IPS-15b (cell line): Measurements from ENCODE around the gene ZNF26.
"Not testable (repeated sequence)": the region's sequence is repeated elsewhere in the genome, so short reads cannot be mapped to it uniquely, and the experiment has no call there.

Source experiments
- H3K27me3 ChIP-seq: one replicate; pipeline ENCODE4 v1.6.1; 2013; ENCODE audit warnings: low read length; ENCODE audit not compliant: control insufficient read depth, insufficient read depth
- H3K36me3 ChIP-seq: one replicate; pipeline ENCODE4 v1.6.1; 2013; ENCODE audit warnings: low read length; ENCODE audit not compliant: control insufficient read depth, insufficient read depth
- H3K4me1 ChIP-seq: one replicate; pipeline ENCODE4 v1.6.1; 2013; ENCODE audit warnings: mild to moderate bottlenecking, low read length; ENCODE audit not compliant: control insufficient read depth, insufficient read depth
- H3K4me3 ChIP-seq: one replicate; pipeline ENCODE4 v1.5.1; 2013; ENCODE audit warnings: low read depth, low read length
- H3K9ac ChIP-seq: one replicate; pipeline ENCODE4 v1.6.1; 2013; ENCODE audit warnings: low read depth, mild to moderate bottlenecking, low read length
- H3K9me3 ChIP-seq: one replicate; pipeline ENCODE4 v1.6.1; 2013; ENCODE audit warnings: mild to moderate bottlenecking, low read length; ENCODE audit not compliant: control insufficient read depth, insufficient read depth

Gene ZNF26

GRCh38 chr12:132986001-132986884, at the start of gene ZNF26:
Gene ZNF26 (plus strand): TSS chr12:132986367. CDS start chr12:132986841, 474 bp downstream.
- Histone ChIP-seq H3K27me3 (no peaks in the 10 kb centered on the region), H3K9me3 (no peaks in the 10 kb centered on the region), H3K36me3 (no peaks in the 10 kb centered on the region), H3K9ac (peak within 1 kb of the TSS; percentile 92), H3K4me3 (peak within 1 kb of the TSS; percentile 99), H3K4me1 (no peaks in the 10 kb centered on the region)

GRCh38 chr12:132936921-132937320, 49.2 kb upstream of the ZNF26 start:
- H3K36me3 ChIP-seq, H3K9ac ChIP-seq, H3K4me3 ChIP-seq, H3K27me3 ChIP-seq, H3K4me1 ChIP-seq: not testable (repeated sequence)
- peaks cover 13% of the 10 kb centered on the region for H3K9me3 ChIP-seq

- Histone ChIP-seq H3K4me1 (no peaks in the 10 kb centered on the region), H3K4me3 (no peak overlapping the region), H3K9ac (no peak overlapping the region), H3K36me3 (peaks cover 12% of the 10 kb centered on the region), H3K27me3 (no peaks in the 10 kb centered on the region), H3K9me3 (peaks cover 17% of the 10 kb centered on the region)
These were observed 48.7 kb upstream of the ZNF26 start for GRCh38 chr12:132937476-132937875.

- not testable (repeated sequence) for H3K9ac ChIP-seq
These were observed 47.4 kb upstream of the ZNF26 start for GRCh38 chr12:132938807-132939206.

GRCh38 chr12:132940071-132940719, 46.0 kb upstream of the ZNF26 start:
- Histone ChIP-seq H3K27me3 (no peaks in the 10 kb centered on the region), H3K9ac (no peak overlapping the region), H3K9me3 (peaks cover 12% of the 10 kb centered on the region), H3K36me3 (peaks cover 24% of the 10 kb centered on the region), H3K4me3 (no peak overlapping the region), H3K4me1 (no peaks in the 10 kb centered on the region)

More at GRCh38 chr12:132938807-132939206, 47.4 kb upstream of the ZNF26 start:
- H3K27me3 ChIP-seq, H3K4me1 ChIP-seq, H3K4me3 ChIP-seq: not testable (repeated sequence)
- Histone ChIP-seq H3K36me3 (peaks cover 21% of the 10 kb centered on the region), H3K9me3 (peaks cover 17% of the 10 kb centered on the region)

- peaks cover 24% of the 10 kb centered on the region for H3K36me3 ChIP-seq
- no peak overlapping the region for H3K9ac ChIP-seq
- H3K4me1 ChIP-seq, result no peaks in the 10 kb centered on the region
- peaks cover 13% of the 10 kb centered on the region for H3K9me3 ChIP-seq
- H3K4me3 ChIP-seq, result no peak overlapping the region
- H3K27me3 ChIP-seq, result no peaks in the 10 kb centered on the region
These were observed 44.7 kb upstream of the ZNF26 start for GRCh38 chr12:132941336-132941954.

GRCh38 chr12:132942611-132943010, 43.6 kb upstream of the ZNF26 start:
- Histone ChIP-seq H3K36me3 (peaks cover 24% of the 10 kb centered on the region), H3K4me3 (no peak overlapping the region), H3K4me1 (no peaks in the 10 kb centered on the region), H3K9me3 (peaks cover 12% of the 10 kb centered on the region), H3K27me3 (no peaks in the 10 kb centered on the region), H3K9ac (no peak overlapping the region)

- H3K36me3 ChIP-seq, result peaks cover 22% of the 10 kb centered on the region
- H3K9me3 ChIP-seq, result peaks cover 24% of the 10 kb centered on the region
- H3K4me3 ChIP-seq, result no peak overlapping the region
These were observed 40.4 kb upstream of the ZNF26 start for GRCh38 chr12:132945806-132946205.

GRCh38 chr12:132946246-132946820, 39.8 kb upstream of the ZNF26 start:
- H3K9me3 ChIP-seq, result peaks cover 30% of the 10 kb centered on the region
- H3K9ac ChIP-seq, result no peak overlapping the region
- peaks cover 18% of the 10 kb centered on the region for H3K36me3 ChIP-seq
- no peaks in the 10 kb centered on the region for H3K4me1 ChIP-seq
- no peak overlapping the region for H3K4me3 ChIP-seq
- H3K27me3 ChIP-seq, result no peaks in the 10 kb centered on the region

More at GRCh38 chr12:132945806-132946205, 40.4 kb upstream of the ZNF26 start:
- no peaks in the 10 kb centered on the region for H3K4me1 ChIP-seq
- no peaks in the 10 kb centered on the region for H3K27me3 ChIP-seq
- H3K9ac ChIP-seq, result no peak overlapping the region

GRCh38 chr12:132948146-132949066, 37.8 kb upstream of the ZNF26 start:
- H3K27me3 ChIP-seq, result no peaks in the 10 kb centered on the region
- no peak overlapping the region for H3K9ac ChIP-seq
- H3K4me1 ChIP-seq, result no peaks in the 10 kb centered on the region
- H3K4me3 ChIP-seq, result no peak overlapping the region
- H3K36me3 ChIP-seq, result peaks cover 7% of the 10 kb centered on the region
- peaks cover 28% of the 10 kb centered on the region for H3K9me3 ChIP-seq
